ENCODE measurements around the gene RFC2. TPM values are rescaled to one million over a fixed set of nuclear protein-coding genes. Genes with fewer than 3 reads are reported as not detected.

Gene RFC2
- total and polyA plus RNA-seq, 2 of the 8 experiments (the other 6 are each of a cell fraction or from before 2014, with no cell fraction given): 52.9 to 85.4 TPM

DNA sequence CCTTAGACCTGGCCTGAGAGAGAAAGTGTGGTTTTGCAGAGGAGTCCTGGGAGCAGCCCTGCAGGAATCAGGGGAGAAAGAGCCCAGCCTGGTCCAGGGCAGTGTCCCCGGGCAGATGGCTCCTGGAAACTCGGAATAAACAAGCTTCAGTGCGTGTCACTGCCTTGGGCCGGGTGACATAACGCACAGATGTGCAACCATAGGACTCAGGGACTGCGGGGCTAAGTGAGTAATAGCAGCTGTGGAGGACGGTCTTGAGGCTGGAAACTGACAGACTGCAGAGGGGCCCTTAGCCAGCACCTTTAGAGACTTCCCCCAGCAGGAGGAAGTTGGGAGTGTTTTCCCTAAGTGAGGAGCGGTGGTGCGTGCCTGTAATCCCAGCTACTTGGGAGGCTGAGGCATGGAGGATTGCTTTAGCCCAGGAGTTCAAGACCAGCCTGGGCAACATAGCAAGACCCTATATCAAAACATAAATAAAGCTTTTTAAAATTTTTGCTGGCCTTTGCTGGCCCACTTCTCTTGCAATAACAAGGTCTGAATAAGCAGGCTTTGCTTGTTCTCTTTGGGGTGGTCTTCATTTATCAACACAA, 29.8 kb upstream of the RFC2 start (continued):
- TF ChIP-seq USF2 (IDR thresholded peaks at IDR 0.05; ENCODE audit: low read length) (no peak), SAP30 (IDR thresholded peaks at IDR 0.05; ENCODE audit: insufficient read depth, insufficient replicate concordance, low read length) (no peak), KDM5A (IDR thresholded peaks at IDR 0.05; ENCODE audit: low read length) (no peak), CBX8 (IDR thresholded peaks at IDR 0.05; ENCODE audit: borderline replicate concordance, low read depth, low read length) (no peak)

Measured in H1 (cell line).